ENCODE data around the gene MAST2. TPM values are rescaled to one million over a fixed set of nuclear protein-coding genes. Genes with fewer than 3 reads are reported as not detected.

The MAST2 gene
- total and polyA plus RNA-seq, 2 of the 13 experiments (the other 11 are each of a cell fraction or from before 2014, with no cell fraction given): 15.3 to 23.0 TPM

DNA sequence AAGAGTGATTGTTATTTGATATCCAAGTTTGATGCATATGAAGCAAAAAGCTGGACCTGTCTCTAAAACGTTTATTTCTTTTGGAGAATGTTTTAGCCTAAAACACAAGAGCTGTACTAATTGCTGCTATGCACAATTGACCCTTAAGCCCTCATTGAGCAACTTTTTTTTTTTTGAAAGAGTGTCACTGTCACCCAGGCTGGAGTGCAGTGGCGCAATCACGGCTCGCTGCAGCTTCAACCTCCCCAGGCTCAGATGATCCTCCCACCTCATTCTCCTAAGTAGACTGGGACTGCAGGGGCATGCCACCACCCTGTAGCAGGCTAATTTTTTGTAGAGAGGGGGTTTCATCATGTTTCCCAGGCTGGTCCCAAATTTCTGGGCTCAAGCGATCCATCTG is 199.9 kb downstream of the MAST2 start (continued):
- TF ChIP-seq HNRNPH1 (optimal IDR thresholded peaks at IDR 0.05; ENCODE audit: low read depth, low read length) (no peak), ZMAT3 (CRISPR knock-in tag; conservative IDR thresholded peaks at IDR 0.05) (no peak), ZNF549 (CRISPR knock-in tag; IDR thresholded peaks at IDR 0.05) (no peak), HMG20A (CRISPR knock-in tag; IDR thresholded peaks at IDR 0.05; ENCODE audit: borderline replicate concordance) (no peak), ZNF615 (CRISPR knock-in tag; IDR thresholded peaks at IDR 0.05; ENCODE audit: borderline replicate concordance) (no peak), ZNF496 (CRISPR knock-in tag; IDR thresholded peaks at IDR 0.05; ENCODE audit: insufficient replicate concordance) (no peak), TAF1 (CRISPR knock-in tag; IDR thresholded peaks at IDR 0.05) (no peak), ZNF737 (CRISPR knock-in tag; IDR thresholded peaks at IDR 0.05; ENCODE audit: borderline replicate concordance) (no peak), ZBTB20 (CRISPR knock-in tag; IDR thresholded peaks at IDR 0.05; ENCODE audit: borderline replicate concordance, low read depth) (no peak), MEIS2 (CRISPR knock-in tag; IDR thresholded peaks at IDR 0.05) (no peak), ARNT2 (CRISPR knock-in tag; IDR thresholded peaks at IDR 0.05; ENCODE audit: low read depth) (no peak), ZFP36 (IDR thresholded peaks at IDR 0.05; ENCODE audit: borderline replicate concordance, low read depth, low read length, partially characterized antibody) (no peak)
- TF ChIP-seq, protein P1, sequence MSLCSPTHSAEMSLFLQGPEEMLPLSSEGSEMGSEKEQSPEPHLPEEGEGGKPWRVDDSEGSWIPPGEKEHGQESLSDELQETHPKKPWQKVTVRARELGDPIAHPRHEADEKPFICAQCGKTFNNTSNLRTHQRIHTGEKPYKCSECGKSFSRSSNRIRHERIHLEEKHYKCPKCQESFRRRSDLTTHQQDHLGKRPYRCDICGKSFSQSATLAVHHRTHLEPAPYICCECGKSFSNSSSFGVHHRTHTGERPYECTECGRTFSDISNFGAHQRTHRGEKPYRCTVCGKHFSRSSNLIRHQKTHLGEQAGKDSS (CRISPR knock-in tag; IDR thresholded peaks at IDR 0.05; ENCODE audit: borderline replicate concordance, low read depth): no peak
- TF ChIP-seq, protein P2, sequence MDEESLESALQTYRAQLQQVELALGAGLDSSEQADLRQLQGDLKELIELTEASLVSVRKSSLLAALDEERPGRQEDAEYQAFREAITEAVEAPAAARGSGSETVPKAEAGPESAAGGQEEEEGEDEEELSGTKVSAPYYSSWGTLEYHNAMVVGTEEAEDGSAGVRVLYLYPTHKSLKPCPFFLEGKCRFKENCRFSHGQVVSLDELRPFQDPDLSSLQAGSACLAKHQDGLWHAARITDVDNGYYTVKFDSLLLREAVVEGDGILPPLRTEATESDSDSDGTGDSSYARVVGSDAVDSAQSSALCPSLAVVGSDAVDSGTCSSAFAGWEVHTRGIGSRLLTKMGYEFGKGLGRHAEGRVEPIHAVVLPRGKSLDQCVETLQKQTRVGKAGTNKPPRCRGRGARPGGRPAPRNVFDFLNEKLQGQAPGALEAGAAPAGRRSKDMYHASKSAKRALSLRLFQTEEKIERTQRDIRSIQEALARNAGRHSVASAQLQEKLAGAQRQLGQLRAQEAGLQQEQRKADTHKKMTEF (CRISPR knock-in tag; IDR thresholded peaks at IDR 0.05): peak; percentile 60; the same call in 1 of the 2 replicates
- TF ChIP-seq, protein P3, sequence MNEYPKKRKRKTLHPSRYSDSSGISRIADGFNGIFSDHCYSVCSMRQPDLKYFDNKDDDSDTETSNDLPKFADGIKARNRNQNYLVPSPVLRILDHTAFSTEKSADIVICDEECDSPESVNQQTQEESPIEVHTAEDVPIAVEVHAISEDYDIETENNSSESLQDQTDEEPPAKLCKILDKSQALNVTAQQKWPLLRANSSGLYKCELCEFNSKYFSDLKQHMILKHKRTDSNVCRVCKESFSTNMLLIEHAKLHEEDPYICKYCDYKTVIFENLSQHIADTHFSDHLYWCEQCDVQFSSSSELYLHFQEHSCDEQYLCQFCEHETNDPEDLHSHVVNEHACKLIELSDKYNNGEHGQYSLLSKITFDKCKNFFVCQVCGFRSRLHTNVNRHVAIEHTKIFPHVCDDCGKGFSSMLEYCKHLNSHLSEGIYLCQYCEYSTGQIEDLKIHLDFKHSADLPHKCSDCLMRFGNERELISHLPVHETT (CRISPR knock-in tag; conservative IDR thresholded peaks at IDR 0.05): no peak
- TF ChIP-seq, protein P4, sequence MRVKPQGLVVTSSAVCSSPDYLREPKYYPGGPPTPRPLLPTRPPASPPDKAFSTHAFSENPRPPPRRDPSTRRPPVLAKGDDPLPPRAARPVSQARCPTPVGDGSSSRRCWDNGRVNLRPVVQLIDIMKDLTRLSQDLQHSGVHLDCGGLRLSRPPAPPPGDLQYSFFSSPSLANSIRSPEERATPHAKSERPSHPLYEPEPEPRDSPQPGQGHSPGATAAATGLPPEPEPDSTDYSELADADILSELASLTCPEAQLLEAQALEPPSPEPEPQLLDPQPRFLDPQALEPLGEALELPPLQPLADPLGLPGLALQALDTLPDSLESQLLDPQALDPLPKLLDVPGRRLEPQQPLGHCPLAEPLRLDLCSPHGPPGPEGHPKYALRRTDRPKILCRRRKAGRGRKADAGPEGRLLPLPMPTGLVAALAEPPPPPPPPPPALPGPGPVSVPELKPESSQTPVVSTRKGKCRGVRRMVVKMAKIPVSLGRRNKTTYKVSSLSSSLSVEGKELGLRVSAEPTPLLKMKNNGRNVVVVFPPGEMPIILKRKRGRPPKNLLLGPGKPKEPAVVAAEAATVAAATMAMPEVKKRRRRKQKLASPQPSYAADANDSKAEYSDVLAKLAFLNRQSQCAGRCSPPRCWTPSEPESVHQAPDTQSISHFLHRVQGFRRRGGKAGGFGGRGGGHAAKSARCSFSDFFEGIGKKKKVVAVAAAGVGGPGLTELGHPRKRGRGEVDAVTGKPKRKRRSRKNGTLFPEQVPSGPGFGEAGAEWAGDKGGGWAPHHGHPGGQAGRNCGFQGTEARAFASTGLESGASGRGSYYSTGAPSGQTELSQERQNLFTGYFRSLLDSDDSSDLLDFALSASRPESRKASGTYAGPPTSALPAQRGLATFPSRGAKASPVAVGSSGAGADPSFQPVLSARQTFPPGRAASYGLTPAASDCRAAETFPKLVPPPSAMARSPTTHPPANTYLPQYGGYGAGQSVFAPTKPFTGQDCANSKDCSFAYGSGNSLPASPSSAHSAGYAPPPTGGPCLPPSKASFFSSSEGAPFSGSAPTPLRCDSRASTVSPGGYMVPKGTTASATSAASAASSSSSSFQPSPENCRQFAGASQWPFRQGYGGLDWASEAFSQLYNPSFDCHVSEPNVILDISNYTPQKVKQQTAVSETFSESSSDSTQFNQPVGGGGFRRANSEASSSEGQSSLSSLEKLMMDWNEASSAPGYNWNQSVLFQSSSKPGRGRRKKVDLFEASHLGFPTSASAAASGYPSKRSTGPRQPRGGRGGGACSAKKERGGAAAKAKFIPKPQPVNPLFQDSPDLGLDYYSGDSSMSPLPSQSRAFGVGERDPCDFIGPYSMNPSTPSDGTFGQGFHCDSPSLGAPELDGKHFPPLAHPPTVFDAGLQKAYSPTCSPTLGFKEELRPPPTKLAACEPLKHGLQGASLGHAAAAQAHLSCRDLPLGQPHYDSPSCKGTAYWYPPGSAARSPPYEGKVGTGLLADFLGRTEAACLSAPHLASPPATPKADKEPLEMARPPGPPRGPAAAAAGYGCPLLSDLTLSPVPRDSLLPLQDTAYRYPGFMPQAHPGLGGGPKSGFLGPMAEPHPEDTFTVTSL (CRISPR knock-in tag; IDR thresholded peaks at IDR 0.05; ENCODE audit: borderline replicate concordance): no peak; the same call in 1 of the 2 replicates
- TF ChIP-seq, protein P5, sequence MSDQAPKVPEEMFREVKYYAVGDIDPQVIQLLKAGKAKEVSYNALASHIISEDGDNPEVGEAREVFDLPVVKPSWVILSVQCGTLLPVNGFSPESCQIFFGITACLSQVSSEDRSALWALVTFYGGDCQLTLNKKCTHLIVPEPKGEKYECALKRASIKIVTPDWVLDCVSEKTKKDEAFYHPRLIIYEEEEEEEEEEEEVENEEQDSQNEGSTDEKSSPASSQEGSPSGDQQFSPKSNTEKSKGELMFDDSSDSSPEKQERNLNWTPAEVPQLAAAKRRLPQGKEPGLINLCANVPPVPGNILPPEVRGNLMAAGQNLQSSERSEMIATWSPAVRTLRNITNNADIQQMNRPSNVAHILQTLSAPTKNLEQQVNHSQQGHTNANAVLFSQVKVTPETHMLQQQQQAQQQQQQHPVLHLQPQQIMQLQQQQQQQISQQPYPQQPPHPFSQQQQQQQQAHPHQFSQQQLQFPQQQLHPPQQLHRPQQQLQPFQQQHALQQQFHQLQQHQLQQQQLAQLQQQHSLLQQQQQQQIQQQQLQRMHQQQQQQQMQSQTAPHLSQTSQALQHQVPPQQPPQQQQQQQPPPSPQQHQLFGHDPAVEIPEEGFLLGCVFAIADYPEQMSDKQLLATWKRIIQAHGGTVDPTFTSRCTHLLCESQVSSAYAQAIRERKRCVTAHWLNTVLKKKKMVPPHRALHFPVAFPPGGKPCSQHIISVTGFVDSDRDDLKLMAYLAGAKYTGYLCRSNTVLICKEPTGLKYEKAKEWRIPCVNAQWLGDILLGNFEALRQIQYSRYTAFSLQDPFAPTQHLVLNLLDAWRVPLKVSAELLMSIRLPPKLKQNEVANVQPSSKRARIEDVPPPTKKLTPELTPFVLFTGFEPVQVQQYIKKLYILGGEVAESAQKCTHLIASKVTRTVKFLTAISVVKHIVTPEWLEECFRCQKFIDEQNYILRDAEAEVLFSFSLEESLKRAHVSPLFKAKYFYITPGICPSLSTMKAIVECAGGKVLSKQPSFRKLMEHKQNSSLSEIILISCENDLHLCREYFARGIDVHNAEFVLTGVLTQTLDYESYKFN (CRISPR knock-in tag; conservative IDR thresholded peaks at IDR 0.05): 0 out of 2 replicates have a peak, but pooled peaks have one; percentile 22

Measured in HepG2 (cell line).